Stomach (tissue), 19 donors: ENCODE measurements around the gene SPHKAP. TPM values are rescaled to one million over a fixed set of nuclear protein-coding genes. Genes with fewer than 3 reads are reported as not detected.
"Not testable (repeated sequence)": the region's sequence is repeated elsewhere in the genome, so short reads cannot be mapped to it uniquely, and the experiment has no call there.

ENCODE experiments used
- DNase-seq, 2 donors: peaks; one replicate each; pipeline versions ENCODE4 v3.0.0 to v3.0.0-alpha.2; 2013 to 2019
- H3K27ac ChIP-seq, 5 donors: fragments of 200-600 bp in 4 of 5; sonication (generic) in 4 of 5; one replicate each; pipeline ENCODE4 v1.5.1; 2013 to 2019; ENCODE audit warnings: mild to moderate bottlenecking in 1 of 5, moderate library complexity in 1 of 5
- H3K27me3 ChIP-seq, 3 donors: fragments of 200-600 bp; sonication (generic); one replicate each; pipeline ENCODE4 v1.5.1; 2017 to 2019; ENCODE audit warnings: mixed run types in 1 of 3
- H3K36me3 ChIP-seq, 4 donors: fragments of 200-600 bp; sonication (generic); 1 replicate in 3 of 4; 2 replicates in 1 of 4; pipeline ENCODE4 v1.5.1; 2016 to 2019
- H3K4me1 ChIP-seq, 4 donors: fragments of 200-600 bp; sonication (generic); one replicate each; pipeline ENCODE4 v1.5.1; 2016 to 2019
- H3K4me3 ChIP-seq, 4 donors: fragments of 200-600 bp; sonication (generic) in 3 of 4; one replicate each; pipeline ENCODE4 v1.5.1; 2016 to 2019; ENCODE audit warnings: mild to moderate bottlenecking in 1 of 4
- H3K9me3 ChIP-seq, 4 donors: fragments of 200-600 bp; sonication (generic); one replicate each; pipeline ENCODE4 v1.5.1; 2016 to 2019
- EP300 ChIP-seq: sonication (generic); formaldehyde crosslinking; IDR thresholded peaks from one replicate; pipeline ENCODE4 v1.6.1; 2017; ENCODE audit warnings: antibody characterized with exemption
- POLR2A ChIP-seq, 4 donors: fragments of 450-650 bp; IDR thresholded peaks; one replicate each; pipeline ENCODE4 v1.6.1; 2016; ENCODE audit warnings: antibody characterized with exemption in 4 of 4, control low read depth in 2 of 4, mild to moderate bottlenecking in 1 of 4, moderate library complexity in 1 of 4
- POLR2AphosphoS5 ChIP-seq, 3 donors: sonication (generic); formaldehyde crosslinking; IDR thresholded peaks; one replicate each; pipeline ENCODE4 v1.6.1; 2016; ENCODE audit warnings: antibody characterized with exemption in 3 of 3
- WGBS, 5 donors: extraction: QIAGEN DNeasy Blood & Tissue Kit in 3 of 5; methylation state at CpG; one replicate each; pipeline versions ENCODE4 v1.1.5 to v1.1.7; 2013 to 2018; 5-methylcytosine and 5-hydroxymethylcytosine counted together
- intact Hi-C: fragments of 100-400 bp; cut with DNase I; formaldehyde crosslinking; loops from one replicate; pipeline ENCODE4 v1.15.1; 2023; ENCODE audit warnings: low total_unique reads
- long read RNA-seq, 10 donors: transcript quantifications; one replicate each; lab custom pipeline, GENCODE V29; 2026
- polyA plus RNA-seq, 3 donors: library from polyadenylated mRNA; stranded (reverse); fragments of 200-250 nt; gene quantifications; one replicate each; pipeline ENCODE4 v1.2.3, GENCODE V29; 2013
- total RNA-seq, 5 donors: library from RNA; depleted of rRNA; stranded (reverse); fragments of >200 nt; gene quantifications; one replicate each; pipeline versions ENCODE4 v1.1.0 to v1.2.3, GENCODE V29; 2014 to 2016
- TF ChIP-seq, protein P1 (sequence below), 7 experiments: fragments of 450-650 bp in 4 of 7; fragments of 200-600 bp in 3 of 7; sonication (generic) in 3 of 7; IDR thresholded peaks; one replicate each; pipeline ENCODE4 v1.5.1; 2016 to 2019; ENCODE audit warnings: antibody characterized with exemption in 7 of 7, control low read depth in 2 of 7, mild to moderate bottlenecking in 1 of 7
- donor health status: healthy with polysubstance abuse.
- donor health status: Bipolar disorder and iron deficiency.
- donor health status: healthy.

Gene SPHKAP, protein sequence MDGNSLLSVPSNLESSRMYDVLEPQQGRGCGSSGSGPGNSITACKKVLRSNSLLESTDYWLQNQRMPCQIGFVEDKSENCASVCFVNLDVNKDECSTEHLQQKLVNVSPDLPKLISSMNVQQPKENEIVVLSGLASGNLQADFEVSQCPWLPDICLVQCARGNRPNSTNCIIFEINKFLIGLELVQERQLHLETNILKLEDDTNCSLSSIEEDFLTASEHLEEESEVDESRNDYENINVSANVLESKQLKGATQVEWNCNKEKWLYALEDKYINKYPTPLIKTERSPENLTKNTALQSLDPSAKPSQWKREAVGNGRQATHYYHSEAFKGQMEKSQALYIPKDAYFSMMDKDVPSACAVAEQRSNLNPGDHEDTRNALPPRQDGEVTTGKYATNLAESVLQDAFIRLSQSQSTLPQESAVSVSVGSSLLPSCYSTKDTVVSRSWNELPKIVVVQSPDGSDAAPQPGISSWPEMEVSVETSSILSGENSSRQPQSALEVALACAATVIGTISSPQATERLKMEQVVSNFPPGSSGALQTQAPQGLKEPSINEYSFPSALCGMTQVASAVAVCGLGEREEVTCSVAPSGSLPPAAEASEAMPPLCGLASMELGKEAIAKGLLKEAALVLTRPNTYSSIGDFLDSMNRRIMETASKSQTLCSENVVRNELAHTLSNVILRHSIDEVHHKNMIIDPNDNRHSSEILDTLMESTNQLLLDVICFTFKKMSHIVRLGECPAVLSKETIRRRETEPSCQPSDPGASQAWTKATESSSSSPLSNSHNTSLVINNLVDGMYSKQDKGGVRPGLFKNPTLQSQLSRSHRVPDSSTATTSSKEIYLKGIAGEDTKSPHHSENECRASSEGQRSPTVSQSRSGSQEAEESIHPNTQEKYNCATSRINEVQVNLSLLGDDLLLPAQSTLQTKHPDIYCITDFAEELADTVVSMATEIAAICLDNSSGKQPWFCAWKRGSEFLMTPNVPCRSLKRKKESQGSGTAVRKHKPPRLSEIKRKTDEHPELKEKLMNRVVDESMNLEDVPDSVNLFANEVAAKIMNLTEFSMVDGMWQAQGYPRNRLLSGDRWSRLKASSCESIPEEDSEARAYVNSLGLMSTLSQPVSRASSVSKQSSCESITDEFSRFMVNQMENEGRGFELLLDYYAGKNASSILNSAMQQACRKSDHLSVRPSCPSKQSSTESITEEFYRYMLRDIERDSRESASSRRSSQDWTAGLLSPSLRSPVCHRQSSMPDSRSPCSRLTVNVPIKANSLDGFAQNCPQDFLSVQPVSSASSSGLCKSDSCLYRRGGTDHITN (N-terminal part only)
- 1 to 10 TPM in 1 of 5 donors, not detected in 4; 2.2 TPM for total RNA-seq
- polyA plus RNA-seq: under 1 TPM in 1 of 3 donors, not detected in 2; 0.03 TPM
- long read RNA-seq, donor 1: 0 reads
- long read RNA-seq, donor 2: 0 reads
- long read RNA-seq, donor 3: 0 reads
- long read RNA-seq, donor 4: 0 reads
- long read RNA-seq, donor 5: 0 reads
- long read RNA-seq, donor 6: 0 reads
- long read RNA-seq, donor 7: 0 reads
- long read RNA-seq, donor 8: 0 reads
- long read RNA-seq, donor 9: 0 reads
- long read RNA-seq, donor 10: 0 reads

DNA sequence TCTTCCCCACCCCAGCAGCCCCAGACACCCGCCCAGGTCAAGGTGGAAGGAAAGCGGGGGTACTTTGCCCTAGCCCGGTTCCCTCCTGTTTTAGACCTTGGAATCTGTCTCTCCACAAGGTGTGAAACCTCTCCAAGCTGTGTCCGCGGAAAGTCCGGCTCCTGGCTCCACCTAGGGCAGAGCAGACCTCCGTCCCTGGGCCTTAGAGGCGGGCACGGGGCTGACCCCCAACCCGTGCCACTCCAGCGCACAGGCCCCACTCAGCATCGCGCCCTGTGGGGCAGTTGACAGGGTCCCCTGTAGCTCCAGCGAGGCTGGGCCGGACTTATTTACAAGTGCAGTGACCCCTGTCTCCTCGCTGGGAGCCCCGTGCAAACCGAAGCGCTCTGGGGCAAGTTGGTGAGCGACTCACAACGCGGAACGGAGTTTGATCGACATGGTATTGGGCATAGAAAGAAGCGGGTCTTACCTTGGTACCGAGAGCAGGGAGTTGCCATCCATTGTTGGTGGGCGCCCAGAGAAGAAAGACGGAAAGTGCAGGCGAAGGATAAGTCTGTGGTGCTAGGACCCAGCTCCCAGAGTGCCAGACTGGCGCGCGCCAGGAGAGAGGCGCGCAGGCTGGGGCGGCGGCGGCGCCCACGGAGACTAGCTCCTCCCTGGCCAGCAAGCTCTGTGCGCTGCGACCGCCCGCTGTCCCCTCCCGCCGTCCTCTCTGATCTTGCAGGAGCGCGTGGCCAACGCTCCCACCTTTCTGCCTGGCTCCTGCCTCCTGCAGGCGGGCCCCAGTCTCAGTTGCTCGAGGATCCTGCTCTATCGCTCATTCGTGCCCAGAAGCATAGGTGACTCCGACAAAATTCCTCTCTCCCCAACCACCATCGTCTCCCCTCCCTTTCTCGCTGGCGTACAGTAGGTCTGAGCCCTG is at the start of gene SPHKAP:
TSS of gene SPHKAP (minus strand) at position 590 of the 922 bp plus-strand sequence. CDS start at position 501, 89 bp downstream.
- Histone ChIP-seq H3K36me3 (no peaks in the 10 kb centered on the region), H3K9me3 (peaks cover 0 to 4% (median 2%) of the 10 kb centered on the region in 4 donors), H3K4me1 (peaks cover 0 to 15% (median 0%) of the 10 kb centered on the region in 4 donors), H3K27ac (no peak within 1 kb of the TSS), H3K27me3 (peaks cover 9 to 37% (median 19%) of the 10 kb centered on the region in 3 donors), H3K4me3 (no peak within 1 kb of the TSS)
- intact Hi-C loops: no loop called here
- TF ChIP-seq EP300: no peak
- TF ChIP-seq POLR2AphosphoS5 (IDR thresholded peaks at IDR 0.05): no peak
- TF ChIP-seq, protein P1, sequence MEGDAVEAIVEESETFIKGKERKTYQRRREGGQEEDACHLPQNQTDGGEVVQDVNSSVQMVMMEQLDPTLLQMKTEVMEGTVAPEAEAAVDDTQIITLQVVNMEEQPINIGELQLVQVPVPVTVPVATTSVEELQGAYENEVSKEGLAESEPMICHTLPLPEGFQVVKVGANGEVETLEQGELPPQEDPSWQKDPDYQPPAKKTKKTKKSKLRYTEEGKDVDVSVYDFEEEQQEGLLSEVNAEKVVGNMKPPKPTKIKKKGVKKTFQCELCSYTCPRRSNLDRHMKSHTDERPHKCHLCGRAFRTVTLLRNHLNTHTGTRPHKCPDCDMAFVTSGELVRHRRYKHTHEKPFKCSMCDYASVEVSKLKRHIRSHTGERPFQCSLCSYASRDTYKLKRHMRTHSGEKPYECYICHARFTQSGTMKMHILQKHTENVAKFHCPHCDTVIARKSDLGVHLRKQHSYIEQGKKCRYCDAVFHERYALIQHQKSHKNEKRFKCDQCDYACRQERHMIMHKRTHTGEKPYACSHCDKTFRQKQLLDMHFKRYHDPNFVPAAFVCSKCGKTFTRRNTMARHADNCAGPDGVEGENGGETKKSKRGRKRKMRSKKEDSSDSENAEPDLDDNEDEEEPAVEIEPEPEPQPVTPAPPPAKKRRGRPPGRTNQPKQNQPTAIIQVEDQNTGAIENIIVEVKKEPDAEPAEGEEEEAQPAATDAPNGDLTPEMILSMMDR (IDR thresholded peaks at IDR 0.05): no peak
- TF ChIP-seq POLR2A (IDR thresholded peaks at IDR 0.05): no peak
- DNase-seq: peak in 1 of 2 donors; percentile 9
- WGBS, 5 donors: 6 to 13% (median 7%) methylated on average over 36 to 56 of the region's 56 CpGs

DNA sequence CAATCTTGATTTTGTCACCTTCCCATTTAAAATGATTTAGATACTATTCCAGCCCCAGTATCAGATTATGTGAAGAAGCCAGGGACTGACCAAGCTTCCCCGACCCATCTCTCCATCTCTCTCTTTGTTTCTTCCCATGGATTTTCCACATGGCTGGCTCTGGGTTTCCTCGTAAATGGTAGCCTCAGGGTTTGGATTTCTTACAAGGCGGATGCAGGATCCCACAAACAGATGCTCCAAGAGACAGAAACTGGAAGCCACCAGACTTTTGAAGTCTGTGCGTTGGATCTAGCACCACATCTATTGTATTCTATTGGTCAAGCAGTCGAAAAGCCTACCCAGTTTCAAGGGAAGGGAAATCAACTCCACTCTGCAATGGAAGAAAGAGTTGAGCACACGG is 46.0 kb upstream of the SPHKAP start:
- 80 to 90% (median 84%) methylated on average over 6 of the region's 6 CpGs for WGBS, 5 donors
- peaks cover 0 to 4% (median 0%) of the 10 kb centered on the region in 4 donors for H3K9me3 ChIP-seq
- H3K27ac ChIP-seq: no peak overlapping the region
- H3K36me3 ChIP-seq: no peaks in the 10 kb centered on the region
- H3K4me3 ChIP-seq: no peak overlapping the region
- no peak for TF ChIP-seq POLR2A (IDR thresholded peaks at IDR 0.05)
- TF ChIP-seq, protein P1 (IDR thresholded peaks at IDR 0.05): no peak
- TF ChIP-seq POLR2AphosphoS5 (IDR thresholded peaks at IDR 0.05): no peak
- TF ChIP-seq EP300: no peak
- intact Hi-C loops: no loop called here
- no peaks in the 10 kb centered on the region for H3K4me1 ChIP-seq
- H3K27me3 ChIP-seq: no peaks in the 10 kb centered on the region
- DNase-seq: no peak

DNA sequence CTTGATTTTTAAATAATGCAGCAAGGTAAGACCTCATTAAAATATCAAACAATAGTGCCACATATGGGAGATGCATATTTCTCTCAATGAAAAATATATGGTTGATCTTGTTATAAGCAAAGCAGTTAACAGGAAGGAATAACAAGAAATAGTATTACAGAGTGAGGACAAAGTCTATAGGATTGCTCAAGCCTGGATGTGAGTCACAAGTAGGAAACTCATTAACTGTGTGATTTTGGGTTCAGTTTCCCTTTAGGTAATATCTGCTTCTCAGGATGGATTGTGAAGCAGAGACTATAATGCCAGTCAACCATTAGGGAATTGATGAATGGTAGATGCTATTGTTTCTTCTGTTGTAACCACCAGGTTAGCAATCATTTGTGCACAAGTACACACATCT is 42.9 kb upstream of the SPHKAP start:
- intact Hi-C loops: no loop called here
- Histone ChIP-seq H3K4me3 (no peak overlapping the region), H3K27me3 (no peaks in the 10 kb centered on the region), H3K36me3 (no peaks in the 10 kb centered on the region), H3K4me1 (no peaks in the 10 kb centered on the region), H3K9me3 (peaks cover 0 to 4% (median 0%) of the 10 kb centered on the region in 4 donors), H3K27ac (no peak overlapping the region)
- DNase-seq: no peak
- TF ChIP-seq, protein P1 (IDR thresholded peaks at IDR 0.05): no peak
- TF ChIP-seq EP300: no peak
- TF ChIP-seq POLR2A (IDR thresholded peaks at IDR 0.05): no peak
- TF ChIP-seq POLR2AphosphoS5 (IDR thresholded peaks at IDR 0.05): no peak

DNA sequence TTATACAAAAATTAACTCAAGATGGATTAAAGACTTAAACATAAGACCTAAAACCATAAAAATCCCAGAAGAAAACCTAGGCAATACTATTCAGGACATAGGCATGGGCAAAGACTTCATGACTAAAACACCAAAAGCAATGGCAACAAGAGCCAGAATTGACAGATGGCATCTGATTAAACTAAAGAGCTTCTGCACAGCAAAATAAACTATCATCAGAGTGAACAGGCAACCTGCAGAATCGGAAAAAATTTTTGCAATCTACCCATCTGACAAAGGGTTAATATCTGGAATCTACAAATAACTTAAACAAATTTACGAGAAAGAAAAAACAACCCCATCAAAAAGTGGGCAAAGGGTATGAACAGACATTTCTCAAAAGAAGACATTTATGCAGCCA is 37.1 kb upstream of the SPHKAP start:
- H3K4me3 ChIP-seq, H3K27ac ChIP-seq, H3K27me3 ChIP-seq, DNase-seq, intact Hi-C loops, H3K4me1 ChIP-seq, H3K9me3 ChIP-seq, H3K36me3 ChIP-seq: not testable (repeated sequence)
- WGBS, 5 donors: 63 to 85% (median 79%) methylated on average over 2 of the region's 2 CpGs
